Muscle of arm (tissue), 12 donors: Measurements from ENCODE around the gene KTN1. TPM values are rescaled to one million over a fixed set of nuclear protein-coding genes. Genes with fewer than 3 reads are reported as not detected.

Experiments
- DNase-seq: peaks from one replicate; pipeline ENCODE4 v3.0.0-alpha.2; 2013
- polyA plus RNA-seq, 12 donors: library from polyadenylated mRNA; unstranded; fragments of 120-200 nt; gene quantifications; one replicate each; pipeline ENCODE4 v1.2.1, GENCODE V29; 2013; ENCODE audit not compliant: insufficient read length in 12 of 12

KTN1 gene
- polyA plus RNA-seq, 12 donors, result 127 to 568 (median 161) TPM

GRCh38 chr14:55667801-55668200 is 87.8 kb downstream of the KTN1 start:
- no peak for DNase-seq

DNA sequence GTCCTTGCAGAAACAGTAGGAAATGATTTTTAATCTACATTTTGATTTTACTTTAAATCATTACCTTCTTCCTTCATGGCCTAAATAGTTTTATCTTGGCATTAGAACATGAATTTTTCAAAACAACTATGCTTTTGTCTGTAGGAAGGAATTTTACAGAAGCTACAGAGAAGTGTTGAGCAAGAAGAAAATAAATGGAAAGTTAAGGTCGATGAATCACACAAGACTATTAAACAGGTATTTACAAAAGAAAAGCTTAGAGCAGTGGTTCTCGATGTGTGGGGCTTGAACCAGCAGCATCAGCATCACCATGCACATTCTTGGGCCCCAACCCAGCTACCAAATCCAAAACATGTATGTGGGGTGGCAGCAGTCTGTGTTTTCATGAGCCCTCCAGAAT is 91.6 kb downstream of the KTN1 start:
- DNase-seq, result no peak

- DNase-seq, result no peak
Observed at GRCh38 chr14:55673048-55673447, 93.0 kb downstream of the KTN1 start.

DNA sequence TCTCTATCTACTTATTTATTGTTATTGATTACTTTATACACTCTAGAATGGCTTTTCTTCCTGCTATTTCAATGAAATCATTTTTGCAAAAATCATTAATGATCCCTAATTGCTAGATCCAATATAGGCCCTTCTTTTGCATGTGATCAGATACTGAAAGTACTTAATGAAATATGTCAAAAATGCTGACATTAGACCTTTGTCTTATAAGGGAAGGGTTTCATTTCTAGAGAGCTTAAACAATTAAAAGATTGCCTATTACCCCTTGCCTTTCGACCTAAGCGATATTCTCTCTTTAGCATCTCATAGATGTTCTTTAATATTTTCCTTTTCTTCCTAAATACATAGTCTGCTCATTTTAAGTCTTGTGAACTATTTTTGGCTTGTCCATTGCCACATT is 101.1 kb downstream of the KTN1 start:
- DNase-seq, result no peak

GRCh38 chr14:55684956-55685584 is 105.1 kb downstream of the KTN1 start:
- no peak for DNase-seq

- DNase-seq, result no peak
Observed at GRCh38 chr14:55686713-55687112, 106.7 kb downstream of the KTN1 start.

GRCh38 chr14:55688566-55688965 is 108.6 kb downstream of the KTN1 start:
- no peak for DNase-seq

DNA sequence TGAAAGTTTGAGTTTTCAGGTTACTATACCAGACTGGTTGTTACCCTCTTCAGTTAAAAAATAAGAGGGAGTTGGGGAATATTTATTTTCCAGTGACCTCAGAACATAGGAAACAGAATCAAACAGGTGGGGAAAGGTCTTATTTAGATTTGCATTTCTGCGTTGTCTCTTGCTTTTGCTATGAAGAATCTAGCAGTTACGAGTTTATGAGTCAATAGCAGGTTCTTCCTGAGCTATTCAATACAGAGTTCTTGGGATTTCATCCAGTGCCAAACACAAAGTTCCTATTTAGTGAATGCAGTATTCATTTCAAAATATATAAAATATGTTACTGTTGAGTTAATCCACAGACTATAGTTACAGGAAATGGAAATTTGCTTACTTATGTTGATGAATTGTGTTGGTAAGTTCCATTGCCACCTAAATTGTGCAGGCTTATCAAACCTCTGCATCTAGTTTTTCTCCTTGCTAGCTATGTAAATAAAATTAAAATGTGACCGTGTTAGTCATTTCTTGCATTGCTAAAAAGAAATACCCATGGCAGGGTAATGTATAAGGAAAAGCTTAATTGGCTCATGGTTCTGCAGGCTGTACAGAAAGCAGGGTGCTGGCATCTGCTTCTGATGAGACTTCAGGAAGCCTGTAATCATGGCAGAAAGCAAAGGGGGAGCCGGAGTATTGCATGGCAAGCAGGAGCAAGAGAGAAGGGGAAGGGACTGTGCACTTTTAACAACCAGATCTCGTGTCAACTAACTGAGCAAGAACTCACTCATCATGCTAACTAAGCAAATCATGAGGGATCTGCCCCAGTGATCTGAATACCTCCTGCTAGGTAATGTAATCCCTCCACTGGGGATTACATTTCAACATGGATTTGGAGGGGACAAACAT is 110.2 kb downstream of the KTN1 start:
- DNase-seq, result no peak

DNA sequence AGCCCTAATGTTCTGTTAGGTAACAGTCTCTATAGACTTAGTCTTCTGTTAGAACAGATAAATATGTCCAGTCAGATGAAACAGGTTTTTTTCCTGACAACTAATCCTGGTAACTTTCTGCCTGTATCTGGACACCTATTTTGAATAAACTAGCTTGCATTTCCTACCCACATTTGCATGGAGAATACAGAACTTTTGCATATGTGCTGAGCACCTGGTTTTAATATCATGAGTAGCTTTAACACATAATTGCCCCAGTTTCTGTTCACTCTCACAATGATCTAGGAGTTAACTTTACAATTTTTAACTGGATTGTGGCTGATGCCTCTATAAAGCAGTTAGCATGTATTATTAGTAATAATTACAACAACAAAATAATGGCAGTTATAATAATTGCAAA is 111.7 kb downstream of the KTN1 start:
- no peak for DNase-seq

DNA sequence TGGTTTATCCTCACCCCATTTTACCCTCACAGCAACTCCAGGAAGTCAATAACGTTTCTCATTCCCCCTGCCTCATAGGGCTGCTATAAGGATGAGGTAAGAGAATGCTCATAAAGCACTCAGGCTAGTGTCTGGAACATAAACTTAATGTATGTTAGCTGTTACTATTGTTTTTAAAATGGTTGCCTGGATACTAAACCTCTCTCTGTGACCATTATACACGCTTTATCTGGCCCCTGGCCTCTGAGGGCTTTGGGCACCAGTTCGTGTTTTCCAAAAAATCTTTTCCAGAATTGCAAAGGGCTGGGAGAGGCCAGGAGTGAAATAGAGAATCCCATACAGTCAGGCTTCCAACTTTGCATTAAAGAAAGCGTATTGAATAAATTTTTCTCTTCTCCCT is 113.9 kb downstream of the KTN1 start:
- peak; percentile 51 for DNase-seq

DNA sequence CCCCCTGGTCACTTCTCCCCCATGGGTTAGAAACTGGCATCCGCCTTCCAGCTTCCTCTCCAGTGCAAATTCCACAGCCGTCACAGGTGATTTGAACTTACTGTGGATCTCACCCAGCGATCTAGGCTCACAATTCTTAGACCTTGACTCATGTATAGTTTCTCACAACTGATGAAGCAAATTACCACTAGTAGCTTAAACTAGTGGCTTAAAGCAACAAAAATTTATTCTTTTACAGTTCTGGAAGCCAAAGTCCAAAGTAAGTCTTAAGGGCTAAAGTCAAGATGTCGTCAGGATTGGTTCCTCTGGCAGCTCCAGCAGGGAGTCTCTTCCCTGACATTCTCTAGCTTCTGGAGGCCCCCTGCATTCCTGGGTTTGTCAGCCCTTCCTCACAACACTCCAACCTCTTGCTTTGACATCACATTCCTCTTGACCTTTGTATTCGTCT is 117.4 kb downstream of the KTN1 start:
- DNase-seq, result no peak

GRCh38 chr14:55698051-55698450 is 118.0 kb downstream of the KTN1 start:
- no peak for DNase-seq

- no peak for DNase-seq
Observed at GRCh38 chr14:55699131-55700057, 119.4 kb downstream of the KTN1 start.

DNA sequence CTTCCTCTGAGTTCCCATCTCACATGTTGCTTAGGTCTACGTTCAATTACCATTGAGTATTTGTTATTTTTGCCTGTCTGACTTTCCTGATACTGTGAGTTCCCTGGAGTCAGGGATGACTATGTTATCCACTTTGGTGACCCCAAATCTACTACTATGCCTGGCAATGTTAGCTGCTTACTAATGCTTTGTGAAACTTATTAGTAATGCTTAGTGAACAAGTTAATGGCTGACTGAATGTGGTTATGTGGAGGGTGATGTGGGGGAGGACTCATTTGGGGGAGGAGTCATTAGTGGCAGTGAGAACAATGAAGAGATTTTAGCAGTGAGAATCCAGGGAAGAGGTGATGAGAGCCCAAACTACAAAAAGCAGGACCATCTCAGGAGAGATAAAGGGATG is 121.6 kb downstream of the KTN1 start:
- DNase-seq, result no peak

DNA sequence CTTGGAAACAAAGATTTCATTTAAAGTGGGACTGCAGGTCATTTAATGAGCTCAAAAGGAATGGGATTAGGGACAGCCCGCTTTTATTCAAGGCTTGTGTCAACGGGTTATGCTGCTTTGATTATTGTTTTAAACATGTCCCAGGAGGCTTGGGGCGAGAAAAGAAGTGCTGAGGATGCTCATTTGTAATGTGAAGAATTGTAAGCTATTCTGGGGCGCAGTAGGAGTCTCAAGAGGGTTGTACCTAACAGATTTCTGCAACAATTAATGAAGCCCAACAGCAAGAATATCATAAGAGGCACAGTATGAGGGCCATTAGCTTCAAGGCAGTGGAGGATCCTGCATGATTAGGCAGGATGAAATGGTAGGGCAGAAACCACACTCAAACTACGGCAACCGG is 122.5 kb downstream of the KTN1 start:
- no peak for DNase-seq

- DNase-seq, result no peak
Observed at GRCh38 chr14:55704654-55705053, 124.6 kb downstream of the KTN1 start.

GRCh38 chr14:55705651-55706364 is 125.8 kb downstream of the KTN1 start:
- DNase-seq, result no peak

- DNase-seq, result no peak
Observed at GRCh38 chr14:55706365-55706684, 126.3 kb downstream of the KTN1 start.

DNA sequence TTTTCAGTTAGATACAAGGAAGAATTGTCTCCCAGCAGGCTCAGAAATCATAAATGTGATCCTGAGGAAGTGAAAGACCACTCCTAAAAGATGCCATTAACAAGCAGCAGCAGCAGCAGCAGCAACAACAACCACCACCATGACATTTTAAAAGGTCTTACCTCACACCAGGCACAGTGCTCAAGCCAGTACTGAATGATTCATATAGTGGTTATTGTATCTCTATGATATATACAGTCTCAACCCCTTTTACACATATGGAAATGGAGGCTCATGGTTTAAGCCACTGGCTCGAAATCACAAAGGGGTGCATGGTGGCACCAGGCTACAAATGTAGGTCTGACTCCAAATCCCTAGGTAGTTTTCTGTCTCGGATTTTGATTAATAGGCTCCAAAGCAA is 126.9 kb downstream of the KTN1 start:
- DNase-seq, result no peak

DNA sequence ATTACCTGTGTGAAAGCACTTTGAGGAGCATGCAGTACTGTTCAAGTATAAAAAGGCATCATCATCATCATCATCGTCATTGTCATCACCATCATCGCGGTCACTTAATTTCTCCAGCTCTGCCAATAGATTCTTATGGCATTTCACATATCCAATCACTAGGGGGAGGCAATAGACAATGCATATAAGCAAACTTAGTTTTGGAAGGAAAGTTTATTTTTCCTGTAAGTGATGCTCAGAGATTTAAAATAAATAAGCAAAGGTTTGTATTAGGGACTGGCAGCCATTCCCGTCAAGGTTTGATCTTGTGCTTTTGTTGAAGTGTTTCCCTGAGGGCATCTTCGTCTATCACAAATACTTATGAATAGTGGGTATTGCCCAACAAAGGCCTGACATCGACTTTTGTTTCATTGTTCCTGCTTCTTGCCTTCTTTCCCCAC is 127.4 kb downstream of the KTN1 start:
- peak; percentile 53 for DNase-seq

GRCh38 chr14:55710506-55711041 is 130.6 kb downstream of the KTN1 start:
- DNase-seq, result no peak
